GM19351 (cell line): ENCODE measurements around the gene CNBP.
"Not testable (repeated sequence)": the region's sequence is repeated elsewhere in the genome, so short reads cannot be mapped to it uniquely, and the experiment has no call there.

Experiments
- ATAC-seq: cut with Tn5 transposase; IDR thresholded peaks from one replicate; pipeline ENCODE4 v1.9.1; 2021; ENCODE audit warnings: mild to moderate bottlenecking, moderate library complexity; ENCODE audit not compliant: unreplicated experiment

Gene CNBP

GRCh38 chr3:129185783-129186182 lies 2.1 kb upstream of the CNBP start:
- ATAC-seq, result no peak

- not testable (repeated sequence) for ATAC-seq
Observed at GRCh38 chr3:129184784-129185542, 1.3 kb upstream of the CNBP start.

DNA sequence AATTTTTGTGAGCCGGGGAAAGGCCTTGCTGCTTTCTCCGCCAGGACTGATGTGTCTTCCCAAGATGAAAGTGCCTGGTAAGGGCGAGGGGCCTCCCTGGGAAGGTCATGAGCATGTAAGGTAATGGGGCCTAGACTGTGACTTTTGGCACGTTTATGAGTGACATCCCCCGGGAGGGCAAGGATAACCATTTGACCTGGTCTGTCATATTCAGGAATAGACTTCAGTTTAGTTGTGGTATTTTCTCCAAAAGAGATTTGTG lies 631 bp upstream of the CNBP start:
- ATAC-seq, result no peak

GRCh38 chr3:129182390-129183185 lies 1.1 kb downstream of the CNBP start:
- ATAC-seq, result no peak

- no peak for ATAC-seq
Observed at GRCh38 chr3:129181819-129182218, 1.9 kb downstream of the CNBP start.

DNA sequence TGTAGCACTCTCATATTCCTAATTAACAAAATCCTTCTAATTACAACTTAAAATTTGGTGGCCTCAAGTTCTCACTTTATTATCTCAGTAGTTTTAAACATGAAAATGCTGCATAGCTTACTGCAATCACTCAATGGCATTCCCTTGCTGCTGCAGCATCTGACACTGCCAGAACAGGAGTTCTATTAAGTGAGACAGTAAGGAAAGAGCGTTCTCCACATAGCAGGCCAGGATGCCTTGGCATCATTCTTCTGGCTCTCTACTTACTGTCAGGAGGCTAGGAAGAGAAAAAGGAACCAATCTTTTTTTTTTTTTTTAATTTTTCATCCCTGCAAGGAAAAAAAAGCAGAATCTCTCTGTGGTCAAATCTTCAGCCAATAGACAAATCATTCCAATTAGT lies 3.2 kb downstream of the CNBP start:
- ATAC-seq, result no peak

DNA sequence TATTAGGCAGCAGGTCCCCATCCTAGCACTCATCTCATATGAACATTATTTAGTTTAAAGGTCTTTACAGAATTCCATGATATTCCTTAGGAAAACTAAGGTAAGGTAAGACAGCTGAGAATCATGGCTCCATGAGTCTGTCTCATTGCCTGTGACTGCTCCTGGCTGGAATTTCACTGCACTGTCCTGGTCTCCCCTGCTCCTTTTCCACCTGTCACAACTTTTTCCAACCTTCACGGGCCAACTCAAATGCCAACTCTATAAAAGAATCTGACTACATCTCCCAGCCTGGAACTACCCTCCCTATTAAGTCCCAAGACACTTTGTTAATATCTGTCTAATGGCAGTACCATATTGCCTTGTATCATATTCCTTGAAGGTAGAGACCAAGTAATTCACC lies 7.6 kb downstream of the CNBP start:
- no peak for ATAC-seq

DNA sequence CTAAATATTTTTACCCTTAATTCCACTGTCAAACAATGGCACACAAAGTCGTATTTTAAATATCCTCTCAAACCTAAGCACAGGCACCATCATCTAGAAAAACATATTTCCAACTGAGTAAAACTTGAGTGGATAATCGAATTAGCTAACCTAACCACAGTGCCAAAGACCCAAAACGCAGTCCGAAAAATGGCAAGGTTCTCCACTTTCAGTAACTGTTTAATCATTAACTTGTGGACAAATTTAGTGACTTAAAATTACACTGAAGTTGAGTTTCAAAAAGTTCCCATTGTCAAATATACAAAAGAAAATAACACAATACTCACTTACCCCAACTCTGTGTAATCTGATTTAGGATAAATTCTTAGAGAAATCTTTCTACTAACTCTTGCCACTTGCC lies 10.0 kb downstream of the CNBP start:
- no peak for ATAC-seq

GRCh38 chr3:129173206-129173605 lies 10.5 kb downstream of the CNBP start:
- ATAC-seq, result no peak

DNA sequence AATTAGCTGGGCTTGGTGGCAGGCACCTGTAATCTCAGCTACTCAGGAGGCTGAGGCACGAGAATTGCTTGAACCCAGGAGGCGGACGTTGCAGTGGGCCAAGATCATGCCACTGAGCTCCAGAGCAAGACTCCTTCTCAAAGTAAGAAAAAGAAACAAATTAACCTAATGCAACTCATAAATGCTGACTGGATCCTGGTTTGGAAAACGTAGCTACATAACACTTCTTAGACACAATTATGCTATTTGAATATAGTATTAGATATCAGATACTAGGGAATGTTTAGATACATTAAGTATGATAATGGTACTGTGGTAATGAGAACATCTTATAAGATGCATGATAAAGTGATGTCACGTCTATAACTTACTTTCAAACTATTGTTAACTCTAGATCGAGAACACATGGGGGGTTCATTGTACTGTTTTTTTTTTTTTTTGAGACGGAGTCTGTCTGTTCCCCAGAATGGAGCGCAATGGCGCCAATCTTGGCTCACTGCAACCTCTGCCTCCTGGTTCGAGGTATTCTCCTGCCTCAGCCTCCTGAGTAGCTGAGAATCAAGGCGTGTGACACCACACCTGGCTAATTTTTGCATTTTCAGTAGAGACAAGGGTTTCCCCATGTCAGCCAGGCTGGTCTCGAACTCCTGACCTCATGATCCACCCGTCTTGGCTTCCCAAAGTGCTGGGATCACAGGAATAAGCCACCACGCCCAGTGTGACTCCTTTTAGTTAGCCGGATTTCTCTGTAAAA lies 16.9 kb downstream of the CNBP start:
- no peak for ATAC-seq

DNA sequence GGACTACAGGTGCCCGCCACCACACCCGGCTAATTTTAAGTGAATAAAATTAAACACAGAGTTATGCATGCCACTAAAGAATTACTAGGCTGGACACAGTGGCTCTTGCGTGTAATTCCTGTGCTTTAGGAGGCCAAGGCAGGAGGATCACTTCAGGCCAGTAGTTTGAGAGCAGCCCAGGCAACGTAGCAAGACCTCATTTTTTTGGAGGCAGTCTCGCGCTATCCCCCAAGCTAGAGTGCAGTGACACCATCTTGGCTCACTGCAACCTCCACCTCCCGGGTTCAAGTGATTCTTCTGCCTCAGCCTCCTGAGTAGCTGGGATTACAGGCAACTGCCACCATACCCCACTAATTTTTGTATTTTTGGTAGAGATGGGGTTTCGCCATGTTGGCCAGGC lies 18.1 kb downstream of the CNBP start:
- not testable (repeated sequence) for ATAC-seq

GRCh38 chr3:129164500-129164899 lies 19.2 kb downstream of the CNBP start:
- ATAC-seq, result no peak

GRCh38 chr3:129162729-129163579 lies 20.7 kb downstream of the CNBP start:
- no peak for ATAC-seq

DNA sequence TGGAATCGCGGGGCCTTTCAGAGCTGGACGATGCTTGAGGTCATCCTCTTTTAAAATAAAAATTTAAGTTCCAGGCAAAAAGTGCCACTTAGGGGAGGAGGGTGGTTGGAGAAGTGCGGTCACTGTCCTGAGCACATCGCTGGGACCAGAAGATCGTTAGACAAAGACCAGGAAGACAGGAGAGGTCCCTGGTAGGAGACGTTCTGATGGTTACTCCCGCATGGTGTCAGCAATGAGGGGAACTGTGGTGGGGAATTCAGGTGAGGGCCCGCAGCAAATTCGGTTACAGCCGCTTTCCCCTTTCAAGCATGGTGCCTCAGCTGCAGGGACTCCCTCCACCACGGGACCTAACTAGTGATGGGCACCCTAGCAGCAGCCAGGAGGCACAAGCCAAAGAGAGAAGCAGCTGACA lies 21.8 kb downstream of the CNBP start:
- peak; percentile 5 for ATAC-seq

GRCh38 chr3:129160891-129161859 lies 22.5 kb downstream of the CNBP start, which contains the start of gene ISY1:
ISY1 (minus strand) TSS chr3:129161063; CDS start chr3:129160975, 88 bp downstream.
- ATAC-seq, result peak; percentile 76

- no peak for ATAC-seq
Observed at GRCh38 chr3:129144786-129145185, 38.9 kb downstream of the CNBP start.

GRCh38 chr3:129141011-129141410 lies 42.7 kb downstream of the CNBP start:
- ATAC-seq, result not testable (repeated sequence)

- no peak for ATAC-seq
Observed at GRCh38 chr3:129139911-129140310, 43.8 kb downstream of the CNBP start.

- ATAC-seq, result not testable (repeated sequence)
Observed at GRCh38 chr3:129136275-129136674, 47.4 kb downstream of the CNBP start.
